HG03097 (cell line): ENCODE data around the gene CLEC1A.

Source experiments
- ATAC-seq: cut with Tn5 transposase; IDR thresholded peaks from one replicate; pipeline ENCODE4 v1.9.1; 2021; ENCODE audit not compliant: unreplicated experiment, low FRiP score

Gene CLEC1A

DNA sequence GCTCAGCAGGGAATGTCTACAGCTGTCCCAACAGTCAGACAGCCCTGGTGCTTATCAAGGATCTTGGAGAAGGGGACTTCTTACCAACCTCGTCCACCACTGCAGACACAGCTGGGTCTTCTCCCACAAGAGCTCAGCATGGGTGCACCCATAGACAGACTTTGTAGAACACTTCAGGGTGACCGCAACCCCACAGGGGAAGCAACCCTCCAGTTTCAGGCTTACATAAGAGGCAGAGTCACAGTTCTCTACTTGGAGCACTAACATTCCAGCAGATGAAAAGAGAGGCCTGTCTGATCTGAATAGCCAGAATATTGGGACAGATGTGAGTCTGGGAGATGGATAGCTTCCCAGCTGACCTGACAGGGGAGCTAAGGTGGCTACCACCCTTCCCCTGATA is 3.5 kb upstream of the CLEC1A start:
- ATAC-seq: no peak

DNA sequence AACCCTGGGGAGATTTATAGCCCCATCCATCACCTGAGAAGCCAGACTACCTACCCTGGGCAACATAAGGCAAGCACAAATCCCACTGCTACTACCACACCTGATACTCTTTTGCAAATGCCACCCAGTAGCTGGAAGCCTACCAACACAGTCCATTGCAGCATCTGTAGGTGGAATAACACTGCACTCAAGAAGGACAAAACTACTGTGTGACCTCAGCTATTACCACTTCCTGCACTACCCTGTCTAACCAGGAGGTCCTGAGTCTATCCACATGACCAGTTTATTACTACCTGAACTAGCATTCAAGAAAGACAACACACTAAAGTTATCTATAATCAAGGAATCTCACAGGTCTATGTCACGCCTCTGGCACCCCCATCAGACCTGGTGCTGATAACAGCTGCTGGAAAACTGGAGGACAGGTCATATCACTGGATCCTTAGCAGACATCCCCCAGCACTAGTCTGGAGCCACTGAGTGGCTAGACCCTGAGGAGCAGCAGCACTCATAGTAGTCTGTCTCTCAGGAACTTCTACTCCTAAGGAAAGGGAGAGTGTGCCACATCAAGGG is 2.9 kb upstream of the CLEC1A start:
- no peak for ATAC-seq

DNA sequence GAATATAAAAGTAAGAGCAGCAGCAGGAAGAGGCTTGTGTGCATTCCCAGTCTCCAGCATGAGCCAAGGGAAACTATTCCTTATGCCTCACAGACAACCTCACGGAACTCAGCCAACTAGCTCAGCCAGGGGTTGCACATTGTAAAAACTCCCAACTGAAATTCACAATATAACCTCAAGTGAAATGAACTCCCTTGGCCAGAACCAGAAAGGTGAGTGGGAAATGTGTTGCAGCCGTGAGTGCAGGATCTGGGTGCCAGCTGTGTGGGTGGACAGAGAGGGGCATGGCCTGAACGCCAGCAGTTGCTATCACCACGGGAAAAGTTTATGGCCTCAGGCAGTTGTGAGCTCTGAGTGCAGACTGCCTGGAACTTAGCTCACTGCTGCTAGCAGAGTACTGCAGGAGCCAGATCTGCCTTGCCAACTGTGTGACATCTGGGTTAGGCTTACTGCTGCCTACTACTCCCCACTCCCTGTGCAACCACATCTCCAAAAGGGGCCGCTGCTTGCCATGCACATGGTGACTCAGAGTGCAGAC is 2.3 kb upstream of the CLEC1A start:
- ATAC-seq: no peak

DNA sequence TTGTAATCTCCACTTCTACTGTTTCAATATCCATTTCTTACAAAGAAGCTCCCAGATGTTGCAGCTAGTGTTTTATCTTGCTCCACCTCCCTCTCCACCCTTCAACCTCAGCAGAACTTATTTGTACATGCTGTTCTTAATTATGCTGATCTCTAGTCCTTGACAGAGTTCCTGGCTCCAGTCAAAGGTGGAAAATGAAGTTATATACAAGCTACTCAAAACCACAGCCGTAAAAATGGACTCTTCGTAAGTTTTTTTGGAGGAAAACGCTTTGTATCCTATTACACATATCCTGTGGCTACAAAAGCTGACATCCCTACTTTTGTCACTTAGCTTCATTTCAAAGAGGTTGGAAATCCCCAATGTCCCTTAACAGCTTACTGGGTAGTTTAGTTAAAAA is 1.3 kb downstream of the CLEC1A start:
- no peak for ATAC-seq

DNA sequence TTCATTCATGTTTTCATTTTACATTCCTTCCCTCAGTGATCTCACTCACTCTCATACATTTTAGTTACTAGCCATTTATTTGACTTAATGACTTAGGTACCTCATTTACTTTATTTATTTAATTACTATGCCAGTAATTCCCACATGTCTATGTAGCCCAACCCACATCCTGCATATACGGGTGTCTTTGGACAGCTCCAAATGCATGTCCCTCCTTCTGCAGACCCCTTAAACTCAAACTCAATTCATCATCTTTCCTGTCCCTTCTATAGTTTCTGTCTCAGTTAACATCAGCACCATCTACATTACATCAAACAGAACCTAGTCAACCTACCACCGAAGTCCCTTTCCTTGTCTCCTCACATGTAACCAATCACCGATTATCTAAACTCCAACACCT is 2.8 kb downstream of the CLEC1A start:
- ATAC-seq: no peak

DNA sequence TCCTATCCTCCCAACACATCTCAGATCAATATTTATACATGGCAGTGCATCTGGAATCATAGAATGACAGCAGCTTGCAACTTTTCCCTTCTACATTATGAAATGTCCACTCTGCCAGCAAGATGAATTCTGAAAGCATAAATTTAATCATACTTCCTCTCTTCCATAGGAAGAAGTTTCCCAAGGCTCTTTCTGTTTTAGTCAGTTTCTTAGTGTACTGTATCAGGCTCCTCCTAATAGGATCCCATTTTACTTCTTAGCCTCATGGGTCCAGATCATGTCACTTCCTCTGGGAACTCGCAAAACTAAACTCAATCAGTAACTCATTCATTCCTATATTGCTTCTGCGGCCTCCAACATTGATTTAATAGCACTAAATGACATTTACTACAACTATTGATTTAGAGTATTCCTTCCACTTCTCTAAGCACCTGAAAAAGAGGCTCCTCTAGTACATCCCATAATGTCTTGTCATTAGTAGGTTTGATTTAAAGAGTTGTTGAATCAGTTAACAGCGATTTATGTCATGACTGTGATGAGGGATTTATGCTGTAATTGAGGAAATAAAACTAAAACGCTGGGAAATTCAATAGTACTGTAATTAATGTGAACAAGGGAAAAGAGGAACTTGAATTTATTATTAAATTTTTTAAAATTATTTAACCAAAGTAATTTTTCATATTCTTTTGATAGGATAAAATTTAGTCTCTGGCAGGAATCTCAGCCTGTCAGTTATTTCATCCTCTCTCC is 4.0 kb downstream of the CLEC1A start:
- ATAC-seq: no peak

DNA sequence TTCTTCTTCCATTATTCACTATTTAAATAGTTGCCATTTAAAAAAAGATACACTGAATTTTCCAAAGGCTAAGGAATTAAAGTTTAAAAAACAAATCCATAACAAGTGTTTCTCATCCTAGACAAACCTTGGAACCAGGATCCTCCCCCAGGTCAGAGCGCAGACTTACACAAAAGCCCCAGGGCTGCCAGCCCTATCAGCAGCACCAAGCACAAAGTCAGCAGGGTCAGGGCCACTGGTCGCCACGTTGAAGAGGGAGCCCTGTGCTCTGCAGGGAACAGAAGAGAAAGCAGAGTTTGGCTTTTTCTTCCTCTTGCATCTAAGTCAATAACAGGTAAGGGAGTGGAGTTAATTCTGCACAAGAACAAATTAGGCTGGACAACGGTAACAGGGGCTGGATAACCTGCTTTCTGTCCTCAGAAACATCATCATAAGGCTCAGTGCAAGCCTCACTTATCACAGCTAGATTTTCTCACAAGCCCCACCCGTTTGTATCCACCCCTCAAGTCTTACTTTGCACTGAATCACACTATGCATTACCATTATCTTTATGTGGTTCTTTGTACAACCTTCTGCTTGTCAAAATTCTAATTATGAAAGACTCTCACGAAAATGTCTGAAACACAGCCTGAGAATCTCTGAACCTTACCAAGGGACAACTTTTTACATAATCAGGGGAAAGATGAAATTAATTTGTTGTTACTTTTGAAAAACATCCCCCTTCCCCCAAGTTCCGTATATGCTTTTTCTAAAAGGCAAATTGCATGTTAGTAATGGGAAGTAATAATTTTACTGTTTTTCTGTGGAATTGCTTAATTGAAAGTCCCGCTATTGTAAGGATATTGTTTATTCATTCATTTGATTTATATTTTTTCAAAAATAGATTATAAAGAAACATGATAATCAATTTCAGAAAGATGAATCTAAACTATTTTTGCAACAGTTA is 9.6 kb downstream of the CLEC1A start:
- no peak for ATAC-seq

DNA sequence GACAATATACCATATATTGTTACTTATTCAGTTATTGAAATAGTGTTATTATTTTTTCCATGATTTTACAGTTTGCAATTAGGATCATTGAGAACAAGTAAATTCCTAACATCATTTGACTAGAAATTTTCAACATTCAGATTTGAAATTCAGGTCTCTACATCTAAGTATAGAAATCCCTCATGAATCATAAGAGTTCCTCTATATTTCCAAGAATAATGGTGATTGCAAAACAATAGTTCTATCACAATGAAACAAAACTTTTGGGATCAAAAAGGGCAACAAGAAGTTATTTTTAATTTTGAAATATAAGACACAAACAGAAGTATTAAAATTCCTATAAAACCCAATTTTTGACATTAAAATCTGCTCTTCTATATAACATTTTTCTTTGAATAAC is 10.8 kb downstream of the CLEC1A start:
- no peak for ATAC-seq

DNA sequence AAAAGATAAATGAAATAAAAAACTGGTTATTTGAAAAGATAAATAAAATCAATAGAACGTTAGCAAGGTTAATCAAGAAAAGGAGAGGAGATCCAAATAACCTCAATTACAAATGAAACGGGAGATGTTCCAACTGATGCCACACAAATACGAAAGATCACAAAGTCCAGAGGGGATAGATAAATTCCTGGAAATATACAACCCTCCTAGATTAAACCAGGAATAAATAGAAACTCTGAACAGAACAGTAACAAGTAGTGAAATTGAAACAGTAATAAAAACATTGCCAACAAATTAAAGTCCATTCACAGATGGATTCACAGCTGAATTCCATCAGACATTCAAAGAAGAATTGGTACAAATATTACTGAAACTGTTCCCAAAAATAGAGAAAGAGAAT is 12.4 kb downstream of the CLEC1A start:
- no peak for ATAC-seq

DNA sequence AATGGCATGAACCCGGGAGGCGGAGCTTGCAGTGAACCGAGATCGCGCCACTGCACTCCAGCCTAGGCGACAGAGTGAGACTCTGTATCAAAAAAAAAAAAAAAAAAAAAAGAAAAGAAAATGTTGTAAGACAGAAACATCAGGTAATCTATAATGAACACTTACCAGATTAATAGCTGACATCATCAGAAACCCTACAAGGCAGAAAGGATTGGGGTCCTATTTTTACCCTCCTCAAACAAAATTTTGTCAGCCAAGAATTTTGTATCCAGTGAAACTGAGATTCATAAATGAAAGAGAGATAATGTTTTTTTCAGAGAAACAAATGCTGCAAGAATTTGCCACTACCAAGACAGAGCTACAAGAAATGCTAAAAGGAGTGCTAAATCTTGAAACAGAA is 14.1 kb downstream of the CLEC1A start:
- no peak for ATAC-seq

DNA sequence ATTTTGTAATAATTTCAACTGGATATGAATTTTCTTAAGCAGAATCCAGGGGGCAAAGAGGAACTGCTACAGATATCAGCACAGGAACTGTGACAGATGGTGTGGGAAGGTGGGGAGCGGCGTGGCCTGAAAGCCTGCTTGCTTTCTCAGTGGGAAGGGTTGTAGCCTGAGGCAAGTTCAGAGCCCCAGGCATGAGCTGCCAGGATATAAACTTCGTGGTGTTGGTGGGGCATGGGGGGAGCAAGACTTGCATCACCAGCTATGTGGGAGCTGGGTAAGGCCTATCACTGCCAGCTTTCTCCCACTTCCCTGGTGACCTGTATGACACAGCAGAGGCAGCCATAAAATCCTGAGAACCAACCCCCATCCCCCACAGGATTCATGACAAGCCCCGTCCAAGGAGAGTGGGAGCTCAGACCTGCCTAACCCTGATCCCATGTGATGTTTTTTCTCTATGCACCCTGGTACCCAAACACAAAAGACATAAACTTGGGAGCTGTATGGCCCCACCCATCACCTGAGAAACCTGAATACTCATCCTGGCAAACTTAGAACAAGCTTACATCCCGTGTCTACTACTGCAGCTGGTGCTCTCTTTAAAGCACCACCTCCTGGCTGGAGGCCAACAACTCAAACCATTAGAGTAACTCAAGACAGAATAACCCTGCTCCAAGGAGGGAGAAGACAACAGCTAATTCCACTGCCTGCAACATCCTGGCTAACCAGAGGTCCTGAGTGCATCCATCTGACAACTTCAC is 16.5 kb downstream of the CLEC1A start:
- no peak for ATAC-seq

DNA sequence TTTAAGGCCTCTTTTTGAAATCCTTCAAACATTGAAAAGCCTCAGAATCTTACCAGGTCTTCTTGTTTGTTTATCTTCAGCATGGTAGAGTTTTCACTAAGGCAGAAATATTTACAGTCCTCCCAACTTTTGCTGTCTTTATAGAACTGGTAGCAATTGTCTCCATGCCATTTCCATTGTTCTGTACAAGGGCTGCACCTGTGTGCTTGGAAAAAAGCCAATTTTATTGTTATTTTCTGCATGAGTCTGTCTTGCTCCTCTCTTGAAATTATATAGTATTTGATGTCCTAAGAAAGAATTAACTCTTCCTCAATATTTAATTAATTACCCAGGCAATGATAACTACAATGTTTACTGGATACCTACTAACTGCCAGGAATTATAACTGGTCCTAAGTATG is 23.3 kb downstream of the CLEC1A start:
- ATAC-seq: no peak

DNA sequence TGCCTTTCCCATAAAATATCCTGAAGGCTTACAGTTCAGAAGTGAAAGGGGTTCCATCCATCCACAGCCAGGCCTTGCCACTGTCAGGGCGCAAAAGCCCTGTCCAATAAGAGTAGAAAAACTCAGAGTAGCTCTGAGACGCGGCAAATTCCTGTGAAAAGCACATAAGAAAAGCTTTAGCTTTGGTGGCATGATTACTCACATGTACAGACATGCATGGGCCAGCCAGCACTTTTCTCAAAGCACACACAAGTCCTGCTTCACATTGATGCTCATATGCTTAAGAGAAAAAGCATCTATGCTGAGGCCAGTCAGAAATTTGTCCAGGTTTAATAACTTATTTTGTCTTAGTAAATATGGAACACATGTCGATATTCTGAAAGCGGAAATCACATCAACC is 25.5 kb downstream of the CLEC1A start:
- ATAC-seq: no peak

DNA sequence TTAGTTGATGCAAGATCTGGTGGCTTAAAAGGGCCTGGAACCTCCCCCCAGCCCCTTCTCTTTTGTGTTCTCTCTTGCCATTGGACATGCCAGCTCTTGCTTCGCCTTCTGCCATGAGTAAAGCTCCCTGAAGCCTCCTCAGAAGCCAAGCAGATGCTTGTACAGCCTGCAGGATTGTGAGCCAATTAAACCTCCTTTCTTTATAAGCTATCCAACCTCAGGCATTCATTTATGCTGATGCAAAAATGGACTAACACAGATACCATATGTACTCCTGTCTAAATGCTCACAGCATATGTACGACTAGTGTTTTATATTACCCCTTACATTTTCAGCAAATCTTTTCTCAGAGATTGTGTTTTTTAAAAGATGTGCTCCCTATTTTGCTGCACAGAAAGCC is 26.7 kb downstream of the CLEC1A start:
- ATAC-seq: no peak

DNA sequence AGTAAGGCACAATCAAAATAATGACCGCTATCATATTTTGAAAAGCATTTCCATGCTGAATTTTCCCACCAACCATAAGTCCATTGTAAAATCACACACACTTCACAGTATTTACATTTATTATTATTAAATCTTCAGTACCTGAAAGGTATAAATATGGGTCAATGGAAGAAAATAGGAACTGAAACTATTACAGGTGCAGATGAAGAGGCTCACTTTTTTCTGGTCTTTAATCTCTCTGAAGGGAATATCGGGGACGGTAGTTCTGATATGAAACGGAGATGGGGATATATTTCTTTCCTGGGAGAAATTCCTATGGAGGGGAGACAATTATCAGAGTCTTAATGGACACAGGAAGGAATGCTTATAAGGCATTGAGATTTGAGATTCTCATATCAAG is 28.4 kb downstream of the CLEC1A start:
- no peak for ATAC-seq

DNA sequence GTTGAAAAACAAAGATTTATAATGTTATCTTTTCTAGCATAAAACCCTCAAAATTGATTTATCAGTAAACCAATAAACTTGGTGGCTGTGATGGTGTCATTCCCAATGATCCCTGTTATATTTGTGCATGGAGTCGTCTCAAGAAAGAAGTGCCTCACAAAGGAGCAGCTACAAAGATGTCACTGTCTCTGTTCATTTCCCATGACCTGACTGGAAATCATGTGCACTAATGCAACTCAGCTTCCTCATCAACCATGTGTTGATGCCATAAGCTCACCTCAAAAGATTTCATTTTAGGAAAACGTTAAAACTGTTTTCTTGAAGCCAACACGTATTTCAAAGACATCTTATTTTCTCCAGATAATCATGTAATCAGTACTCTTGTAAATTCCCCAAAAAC is 28.8 kb downstream of the CLEC1A start:
- no peak for ATAC-seq

DNA sequence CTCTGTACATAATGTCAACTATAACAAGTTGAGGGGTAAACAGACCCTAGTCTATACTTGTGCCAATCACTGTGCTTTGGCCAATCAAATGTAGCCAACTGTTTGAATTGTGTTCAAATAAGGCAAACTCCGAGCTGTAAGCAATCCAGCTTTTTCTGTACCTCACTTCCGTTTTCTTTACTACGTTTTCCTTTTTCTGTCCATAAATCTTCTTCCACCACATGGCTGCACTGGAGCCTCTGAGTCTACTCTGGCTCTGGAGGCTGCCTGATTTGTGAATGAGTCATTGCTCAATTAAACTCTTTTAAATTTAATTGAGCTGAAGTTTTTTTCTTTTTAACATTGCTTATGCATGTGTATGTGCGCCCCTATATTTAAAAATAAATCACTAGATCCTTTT is 29.7 kb downstream of the CLEC1A start:
- ATAC-seq: no peak

DNA sequence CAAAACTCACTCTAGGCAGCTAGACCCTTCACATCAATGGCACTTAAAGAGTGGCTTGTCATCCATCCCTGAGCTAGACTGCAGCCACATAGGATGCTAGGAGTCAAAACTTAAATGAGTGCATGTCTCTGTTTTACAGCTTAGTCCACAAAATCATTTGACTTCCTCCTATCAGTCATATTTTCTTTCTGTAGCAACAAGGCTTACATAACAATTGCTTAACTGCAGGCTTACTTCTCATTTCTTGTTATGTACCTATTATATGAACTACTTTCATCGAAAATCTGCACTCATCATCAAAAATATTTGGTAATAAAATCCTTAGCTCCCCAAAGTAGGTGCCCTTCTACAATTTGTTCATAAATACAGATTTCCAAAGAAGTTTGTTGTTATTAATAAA is 30.1 kb downstream of the CLEC1A start:
- ATAC-seq: no peak

DNA sequence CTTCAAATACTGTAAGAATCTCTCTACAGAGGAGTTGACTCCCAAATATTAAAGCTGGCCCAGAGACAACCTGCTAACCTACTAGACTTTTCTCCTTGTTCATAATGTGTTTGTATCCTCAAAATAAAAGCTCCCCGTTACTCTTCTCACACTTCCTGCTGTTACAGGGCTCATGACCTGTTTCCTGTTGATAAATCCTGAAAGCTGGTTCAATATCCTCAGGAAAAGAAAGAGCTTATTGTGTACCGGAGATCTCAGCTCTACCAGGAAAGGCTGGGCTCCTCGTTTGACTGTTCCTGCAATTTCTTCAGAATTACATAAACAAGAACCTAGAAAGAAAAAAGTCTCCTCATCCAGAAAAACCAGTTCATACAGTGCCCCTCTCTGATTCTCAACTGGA is 30.8 kb downstream of the CLEC1A start:
- ATAC-seq: no peak

DNA sequence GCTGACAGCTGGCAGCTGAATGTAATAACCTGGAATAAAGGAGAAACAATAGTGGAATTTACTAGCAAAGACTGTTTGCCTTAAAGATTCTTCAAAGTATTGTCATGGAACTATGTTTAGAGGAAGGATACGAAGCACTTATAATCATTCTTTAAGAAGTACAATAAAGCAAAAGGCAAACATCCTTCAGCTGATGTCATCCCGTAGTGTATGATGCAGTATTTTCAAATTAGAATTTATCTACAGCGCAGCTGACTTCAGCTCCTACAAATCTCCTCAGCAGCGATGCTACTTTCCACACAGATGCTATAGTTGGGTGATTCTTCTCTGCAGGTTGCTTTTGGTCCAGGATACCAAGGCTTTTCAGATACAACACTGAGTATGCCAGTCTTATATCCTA is 31.5 kb downstream of the CLEC1A start:
- no peak for ATAC-seq

DNA sequence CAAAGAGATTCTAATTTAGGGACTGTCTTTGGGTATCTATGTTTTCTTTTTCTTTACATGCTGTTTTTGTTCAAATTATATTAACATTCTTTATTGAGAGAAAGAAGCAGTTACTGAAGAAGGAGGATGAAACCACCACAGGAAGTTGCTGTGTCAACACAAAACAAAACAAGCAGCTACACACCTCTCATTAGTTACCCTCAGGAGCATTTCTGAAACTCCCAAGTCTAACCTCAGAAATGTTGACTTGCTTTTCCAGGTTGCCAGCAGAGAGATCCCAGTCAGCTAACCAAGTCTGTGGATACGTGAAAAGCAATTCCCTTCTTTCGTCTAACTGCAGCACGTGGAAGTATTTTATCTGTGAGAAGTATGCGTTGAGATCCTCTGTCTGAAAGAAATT is 33.5 kb downstream of the CLEC1A start:
- ATAC-seq: no peak
